ENCODE data around the gene CAPN2. TPM values are rescaled to one million over a fixed set of nuclear protein-coding genes. Genes with fewer than 3 reads are reported as not detected.
"Not testable (repeated sequence)": the region's sequence is repeated elsewhere in the genome, so short reads cannot be mapped to it uniquely, and the experiment has no call there.

The CAPN2 gene
- total RNA-seq, 2 donors from 2014 or later: 88.5 to 156 TPM

DNA sequence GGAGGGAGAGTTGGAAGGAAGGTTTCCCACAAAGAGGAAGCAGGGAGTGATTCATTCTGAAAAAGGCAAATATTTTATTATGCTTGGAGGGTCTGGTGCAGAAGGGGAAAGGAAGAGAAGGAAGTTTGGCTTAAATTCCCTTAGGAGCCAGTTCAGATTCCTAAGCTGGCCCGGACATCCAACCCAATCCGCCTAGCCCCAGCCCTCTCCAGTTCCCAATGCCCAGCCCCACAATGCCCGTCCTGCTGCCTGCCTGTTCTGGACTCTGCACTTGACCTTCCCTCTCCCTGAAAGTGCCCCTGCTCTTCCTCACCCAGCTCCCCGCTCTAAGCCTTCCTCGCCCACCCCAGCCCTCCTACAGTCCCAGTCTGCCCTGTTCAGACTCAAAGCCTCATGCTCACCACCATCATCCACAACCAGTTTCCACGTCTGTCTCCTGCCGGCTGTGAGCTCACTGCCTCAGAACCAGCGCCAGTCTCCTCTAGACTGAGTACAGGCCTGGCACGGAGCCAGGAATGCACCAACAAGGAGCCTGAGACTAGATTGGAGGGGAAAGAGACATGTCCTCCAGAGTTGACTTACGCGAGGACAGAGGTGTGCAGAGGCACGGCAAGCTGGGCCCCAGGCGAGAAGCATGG lies 18.9 kb downstream of the CAPN2 start:
- no peak for DNase-seq (ENCODE audit: low spot score)
- TF ChIP-seq POLR2A (IDR thresholded peaks at IDR 0.05) (no peak), POLR2AphosphoS5 (IDR thresholded peaks at IDR 0.05) (no peak)
- TF ChIP-seq, protein P1, sequence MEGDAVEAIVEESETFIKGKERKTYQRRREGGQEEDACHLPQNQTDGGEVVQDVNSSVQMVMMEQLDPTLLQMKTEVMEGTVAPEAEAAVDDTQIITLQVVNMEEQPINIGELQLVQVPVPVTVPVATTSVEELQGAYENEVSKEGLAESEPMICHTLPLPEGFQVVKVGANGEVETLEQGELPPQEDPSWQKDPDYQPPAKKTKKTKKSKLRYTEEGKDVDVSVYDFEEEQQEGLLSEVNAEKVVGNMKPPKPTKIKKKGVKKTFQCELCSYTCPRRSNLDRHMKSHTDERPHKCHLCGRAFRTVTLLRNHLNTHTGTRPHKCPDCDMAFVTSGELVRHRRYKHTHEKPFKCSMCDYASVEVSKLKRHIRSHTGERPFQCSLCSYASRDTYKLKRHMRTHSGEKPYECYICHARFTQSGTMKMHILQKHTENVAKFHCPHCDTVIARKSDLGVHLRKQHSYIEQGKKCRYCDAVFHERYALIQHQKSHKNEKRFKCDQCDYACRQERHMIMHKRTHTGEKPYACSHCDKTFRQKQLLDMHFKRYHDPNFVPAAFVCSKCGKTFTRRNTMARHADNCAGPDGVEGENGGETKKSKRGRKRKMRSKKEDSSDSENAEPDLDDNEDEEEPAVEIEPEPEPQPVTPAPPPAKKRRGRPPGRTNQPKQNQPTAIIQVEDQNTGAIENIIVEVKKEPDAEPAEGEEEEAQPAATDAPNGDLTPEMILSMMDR (IDR thresholded peaks at IDR 0.05): no peak
- Histone ChIP-seq H3K4me1 (replicated peaks) (peaks cover 20% of the 10 kb centered on the region), H3K27me3 (replicated peaks; ENCODE audit: insufficient read depth) (no peaks in the 10 kb centered on the region), H3K9me3 (no peaks in the 10 kb centered on the region), H3K27ac (peak overlapping the region in 1 of 2 donors; percentile 17), H3K36me3 (no peaks in the 10 kb centered on the region), H3K4me3 (no peak overlapping the region)
- intact Hi-C loops (cut with DNase I): no loop called here
- WGBS: 65% methylated on average over 13 of the region's 13 CpGs

- TF ChIP-seq POLR2AphosphoS5 (IDR thresholded peaks at IDR 0.05): no peak
- Histone ChIP-seq H3K27me3 (replicated peaks; ENCODE audit: insufficient read depth) (no peaks in the 10 kb centered on the region), H3K36me3 (no peaks in the 10 kb centered on the region), H3K4me1 (replicated peaks) (peaks cover 23% of the 10 kb centered on the region), H3K4me3 (no peak overlapping the region), H3K9me3 (no peaks in the 10 kb centered on the region), H3K27ac (peak overlapping the region; percentile 10 to 66)
- DNase-seq (ENCODE audit: low spot score): no peak
- WGBS: 60% methylated on average over 6 of the region's 6 CpGs
- intact Hi-C loops (cut with DNase I): no loop called here
Measured at GRCh38 chr1:223732993-223733798, 20.9 kb downstream of the CAPN2 start.

- TF ChIP-seq POLR2AphosphoS5 (IDR thresholded peaks at IDR 0.05) (peak; percentile 54), POLR2A (IDR thresholded peaks at IDR 0.05) (no peak)
- TF ChIP-seq, protein P1 (IDR thresholded peaks at IDR 0.05): no peak
- Histone ChIP-seq H3K27ac (peak overlapping the region; percentile 10 to 66), H3K27me3 (replicated peaks; ENCODE audit: insufficient read depth) (no peaks in the 10 kb centered on the region), H3K9me3 (no peaks in the 10 kb centered on the region), H3K36me3 (no peaks in the 10 kb centered on the region), H3K4me1 (replicated peaks) (peaks cover 28% of the 10 kb centered on the region), H3K4me3 (no peak overlapping the region)
- intact Hi-C loops (cut with DNase I): no loop called here
- 60% methylated on average over 20 of the region's 20 CpGs for WGBS
- no peak for DNase-seq (ENCODE audit: low spot score)
Measured at GRCh38 chr1:223733898-223734852, 21.8 kb downstream of the CAPN2 start.

DNA sequence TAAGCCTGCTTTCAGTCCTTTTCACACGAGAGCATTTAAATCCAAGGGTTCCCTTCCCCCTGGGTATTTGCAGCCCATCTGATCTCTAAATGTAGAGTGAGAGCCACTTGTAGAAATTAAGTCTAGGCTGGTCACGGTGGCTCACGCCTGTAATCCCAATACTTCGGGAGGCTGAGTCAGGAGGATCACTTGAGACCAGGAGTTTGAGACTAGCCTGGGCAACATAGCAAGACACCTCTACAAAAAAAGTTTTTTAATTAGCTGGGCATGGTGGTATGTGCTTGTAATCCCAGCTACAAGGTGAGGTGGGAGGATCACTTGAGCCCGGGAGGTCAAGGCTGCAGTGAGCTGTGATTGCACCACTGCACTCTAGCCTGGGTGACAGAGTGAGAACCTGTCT lies 24.3 kb downstream of the CAPN2 start:
- H3K27me3 ChIP-seq (replicated peaks; ENCODE audit: insufficient read depth); H3K27ac ChIP-seq; H3K9me3 ChIP-seq; DNase-seq (ENCODE audit: low spot score); H3K36me3 ChIP-seq; H3K4me3 ChIP-seq; intact Hi-C loops (cut with DNase I): not testable (repeated sequence)
- H3K4me1 ChIP-seq (replicated peaks): peaks cover 31% of the 10 kb centered on the region
- 98% methylated on average over 5 of the region's 5 CpGs for WGBS

DNA sequence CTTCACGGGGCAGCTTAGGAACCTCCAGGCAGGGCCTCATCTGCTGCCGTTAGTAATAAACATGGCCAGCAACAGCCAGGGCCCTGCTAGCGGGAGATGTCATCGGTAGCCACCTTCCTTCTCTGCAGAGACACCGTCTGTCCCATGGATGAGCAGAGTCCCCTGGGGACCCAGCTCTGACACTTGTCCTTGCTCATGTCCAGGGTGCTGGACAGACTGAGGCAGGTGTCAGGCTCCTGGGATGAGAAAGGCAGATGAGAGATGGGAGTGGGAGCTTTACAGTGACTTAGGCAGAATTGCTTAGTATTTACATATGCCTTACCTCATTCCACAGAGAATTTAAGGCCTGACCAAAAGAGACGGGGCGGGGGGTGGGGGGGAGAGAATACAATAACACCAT lies 25.0 kb downstream of the CAPN2 start:
- WGBS: 73% methylated on average over 7 of the region's 7 CpGs
- no peak overlapping the region for H3K4me3 ChIP-seq
- intact Hi-C loops (cut with DNase I): no loop called here
- H3K27ac ChIP-seq: peak overlapping the region in 1 of 2 donors; percentile 75
- H3K27me3 ChIP-seq (replicated peaks; ENCODE audit: insufficient read depth): no peaks in the 10 kb centered on the region
- H3K36me3 ChIP-seq: no peaks in the 10 kb centered on the region
- peaks cover 28% of the 10 kb centered on the region for H3K4me1 ChIP-seq (replicated peaks)
- no peak for DNase-seq (ENCODE audit: low spot score)
- no peak for TF ChIP-seq POLR2A (IDR thresholded peaks at IDR 0.05)
- no peak for TF ChIP-seq POLR2AphosphoS5 (IDR thresholded peaks at IDR 0.05)
- TF ChIP-seq, protein P1 (IDR thresholded peaks at IDR 0.05): no peak
- H3K9me3 ChIP-seq: no peaks in the 10 kb centered on the region

Data from prostate gland (tissue), 2 donors.